ENCODE data around the gene MED22.

DNA sequence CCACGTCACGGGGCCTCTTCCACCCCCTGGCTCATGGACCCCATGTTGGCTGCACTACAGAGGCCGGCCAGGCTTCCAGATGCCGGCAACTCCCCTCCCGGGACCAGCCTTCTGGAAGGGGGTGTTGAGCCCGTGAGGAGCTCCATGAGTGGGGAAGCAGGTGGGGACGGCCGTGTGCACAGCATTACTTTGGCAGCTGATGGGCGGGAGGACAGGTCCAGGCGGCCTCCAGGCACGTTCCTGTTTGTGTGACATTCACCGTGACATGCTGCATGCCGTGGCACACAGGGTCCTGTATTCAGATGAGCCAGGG lies 43.8 kb downstream of the MED22 start:
- TF ChIP-seq, protein P1, sequence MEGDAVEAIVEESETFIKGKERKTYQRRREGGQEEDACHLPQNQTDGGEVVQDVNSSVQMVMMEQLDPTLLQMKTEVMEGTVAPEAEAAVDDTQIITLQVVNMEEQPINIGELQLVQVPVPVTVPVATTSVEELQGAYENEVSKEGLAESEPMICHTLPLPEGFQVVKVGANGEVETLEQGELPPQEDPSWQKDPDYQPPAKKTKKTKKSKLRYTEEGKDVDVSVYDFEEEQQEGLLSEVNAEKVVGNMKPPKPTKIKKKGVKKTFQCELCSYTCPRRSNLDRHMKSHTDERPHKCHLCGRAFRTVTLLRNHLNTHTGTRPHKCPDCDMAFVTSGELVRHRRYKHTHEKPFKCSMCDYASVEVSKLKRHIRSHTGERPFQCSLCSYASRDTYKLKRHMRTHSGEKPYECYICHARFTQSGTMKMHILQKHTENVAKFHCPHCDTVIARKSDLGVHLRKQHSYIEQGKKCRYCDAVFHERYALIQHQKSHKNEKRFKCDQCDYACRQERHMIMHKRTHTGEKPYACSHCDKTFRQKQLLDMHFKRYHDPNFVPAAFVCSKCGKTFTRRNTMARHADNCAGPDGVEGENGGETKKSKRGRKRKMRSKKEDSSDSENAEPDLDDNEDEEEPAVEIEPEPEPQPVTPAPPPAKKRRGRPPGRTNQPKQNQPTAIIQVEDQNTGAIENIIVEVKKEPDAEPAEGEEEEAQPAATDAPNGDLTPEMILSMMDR (IDR thresholded peaks at IDR 0.05; ENCODE audit: low read length): no peak
- TF ChIP-seq EZH2 (optimal IDR thresholded peaks at IDR 0.05; ENCODE audit: low read depth, low read length): no peak
- no peak for TF ChIP-seq EZH2phosphoT487 (IDR thresholded peaks at IDR 0.05; ENCODE audit: low read length)
